ENCODE results near the gene ZBTB24. TPM values are rescaled to one million over a fixed set of nuclear protein-coding genes. Genes with fewer than 3 reads are reported as not detected.

The ZBTB24 gene
- total and polyA plus RNA-seq, 10 donors, result 4.5 to 15.0 (median 11.9) TPM

DNA sequence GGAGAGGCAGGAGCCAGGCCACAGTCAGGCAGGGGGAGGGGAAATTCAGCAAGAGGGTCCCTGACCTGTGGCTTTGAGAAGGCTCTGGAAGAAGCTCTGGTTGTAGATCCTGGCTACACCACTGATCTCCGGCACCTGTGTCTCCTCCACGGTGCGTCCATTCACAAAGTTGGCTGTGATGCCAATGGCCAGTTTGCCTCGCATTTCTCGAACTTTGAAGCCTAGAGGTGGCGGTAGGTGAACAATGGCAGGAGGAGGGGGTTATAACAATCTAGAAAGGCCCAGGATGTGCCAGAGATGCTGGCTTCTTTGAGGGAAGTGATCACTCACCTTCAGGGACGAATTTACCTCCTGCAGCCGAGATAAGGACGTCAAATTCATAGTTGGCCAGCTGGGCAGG lies 30.8 kb downstream of the ZBTB24 start:
- Histone ChIP-seq H3K27ac (peak overlapping the region in 2 of 8 donors; percentile 95 to 100), H3K36me3 (peaks cover 0 to 68% (median 7%) of the 10 kb centered on the region in 6 donors), H3K4me3 (no peak overlapping the region), H3K4me1 (peaks cover 23 to 95% (median 64%) of the 10 kb centered on the region in 6 donors), H3K27me3 (replicated peaks in 1 of 7) (peaks cover 0 to 3% (median 0%) of the 10 kb centered on the region in 7 donors), H3K9me3 (no peaks in the 10 kb centered on the region)
- TF ChIP-seq POLR2AphosphoS5 (IDR thresholded peaks at IDR 0.05) (no peak), POLR2A (IDR thresholded peaks at IDR 0.05) (no peak), CTCF (IDR thresholded peaks at IDR 0.05 in 8 of 11, conservative IDR thresholded peaks at IDR 0.05 in 3 of 11) (no peak)
- intact Hi-C loops (cut with DNase I; ENCODE audit: low total_unique reads), result no loop called here
- 85 to 89% (median 88%) methylated on average over 9 of the region's 9 CpGs for WGBS, 5 donors
- no peak for DNase-seq

- Histone ChIP-seq H3K4me1 (peaks cover 23 to 87% (median 56%) of the 10 kb centered on the region in 6 donors), H3K27ac (no peak overlapping the region), H3K4me3 (no peak overlapping the region), H3K36me3 (peaks cover 0 to 76% (median 14%) of the 10 kb centered on the region in 6 donors), H3K9me3 (no peaks in the 10 kb centered on the region), H3K27me3 (replicated peaks in 1 of 7) (peaks cover 0 to 3% (median 0%) of the 10 kb centered on the region in 7 donors)
- WGBS, 5 donors, result 92 to 100% (median 96%) methylated on average over 3 to 7 of the region's 7 CpGs
- intact Hi-C loops (cut with DNase I; ENCODE audit: low total_unique reads), result no loop called here
- no peak for DNase-seq
- TF ChIP-seq CTCF (IDR thresholded peaks at IDR 0.05 in 8 of 11, conservative IDR thresholded peaks at IDR 0.05 in 3 of 11) (no peak), POLR2A (IDR thresholded peaks at IDR 0.05) (no peak), POLR2AphosphoS5 (IDR thresholded peaks at IDR 0.05) (peak in 1 of 3 donors; percentile 56)
Observed at GRCh38 chr6:109451376-109451775, 31.6 kb downstream of the ZBTB24 start.

DNA sequence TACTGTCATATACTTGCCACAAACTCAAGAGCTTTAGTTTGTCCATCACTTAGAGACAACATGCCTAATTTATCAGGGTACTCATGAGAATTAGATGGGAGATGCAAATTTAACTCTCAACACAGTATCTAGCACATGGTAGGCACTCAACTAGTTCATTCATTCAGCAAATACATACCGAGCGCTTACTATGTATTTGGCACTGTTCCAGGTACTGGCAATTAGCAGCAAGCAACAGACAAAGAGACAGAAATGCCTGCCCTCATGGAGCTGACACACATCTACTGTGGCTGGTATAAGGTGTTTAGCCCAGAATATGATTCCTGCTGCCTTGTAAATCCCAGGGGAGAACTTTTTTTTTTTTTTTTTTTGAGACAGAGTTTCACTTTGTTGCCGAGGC lies 32.2 kb downstream of the ZBTB24 start:
- intact Hi-C loops (cut with DNase I; ENCODE audit: low total_unique reads), result no loop called here
- no peak for TF ChIP-seq CTCF (IDR thresholded peaks at IDR 0.05 in 8 of 11, conservative IDR thresholded peaks at IDR 0.05 in 3 of 11)
- no peak for TF ChIP-seq POLR2AphosphoS5 (IDR thresholded peaks at IDR 0.05)
- TF ChIP-seq POLR2A (IDR thresholded peaks at IDR 0.05), result no peak

DNA sequence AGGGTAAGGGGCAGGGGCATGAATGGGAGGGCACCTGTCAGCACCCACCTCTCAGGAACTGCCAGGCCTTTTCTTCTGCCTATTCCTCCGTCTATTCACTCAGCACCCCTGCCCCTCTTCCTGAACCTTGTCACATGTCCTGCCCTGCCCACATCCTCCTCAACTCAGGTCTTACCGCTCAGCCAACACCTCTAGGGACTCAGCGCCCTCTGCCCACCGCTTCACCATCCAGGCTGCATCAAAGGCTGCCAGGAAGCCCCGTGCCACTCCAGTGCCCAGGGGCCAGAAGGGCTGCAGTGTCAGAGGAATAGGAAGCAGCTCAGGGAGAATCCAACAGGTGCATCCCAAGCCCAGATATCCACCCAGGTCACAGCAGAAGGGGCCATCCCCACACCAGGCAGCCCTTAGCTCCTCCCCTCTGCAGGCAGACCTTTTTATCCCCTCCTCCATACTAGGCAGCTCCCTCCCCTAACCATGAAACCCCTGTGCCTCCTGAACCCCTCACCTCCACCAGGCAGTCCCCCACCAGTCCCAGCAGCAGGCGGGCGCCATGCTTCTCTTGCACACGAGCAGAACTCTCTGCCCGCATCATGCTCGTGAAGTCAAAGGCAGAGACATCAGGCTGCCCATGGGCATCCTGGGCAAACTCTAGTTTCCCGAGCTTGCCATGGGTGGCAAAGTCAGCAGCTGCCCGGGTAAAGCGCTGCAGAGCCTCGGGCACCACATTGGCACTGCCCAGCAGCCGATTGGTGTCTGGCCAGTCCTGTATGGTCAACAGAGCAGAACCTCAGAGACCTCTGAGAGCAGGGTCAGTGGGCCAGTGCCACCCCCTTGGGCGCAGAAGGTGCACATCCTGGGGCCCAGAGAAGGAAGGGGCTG lies 33.0 kb downstream of the ZBTB24 start:
- intact Hi-C loops (cut with DNase I; ENCODE audit: low total_unique reads), result loop anchor here (10.0 kb wide), 1 partner anchor 65 kb away; the partner anchor contains the start of gene CD164
- H3K27me3 ChIP-seq (replicated peaks in 1 of 7), result peaks cover 0 to 3% (median 0%) of the 10 kb centered on the region in 7 donors
- WGBS, 5 donors, result 68 to 75% (median 70%) methylated on average over 14 to 16 of the region's 16 CpGs
- TF ChIP-seq POLR2AphosphoS5 (IDR thresholded peaks at IDR 0.05) (peak; percentile 71 to 78 (median 78)), CTCF (IDR thresholded peaks at IDR 0.05 in 8 of 11, conservative IDR thresholded peaks at IDR 0.05 in 3 of 11) (peak in 1 of 11 experiments; percentile 21), POLR2A (IDR thresholded peaks at IDR 0.05) (no peak)
- peak overlapping the region in 1 of 8 donors; percentile 30 for H3K4me3 ChIP-seq
- H3K4me1 ChIP-seq, result peaks cover 23 to 76% (median 51%) of the 10 kb centered on the region in 6 donors
- H3K27ac ChIP-seq, result peak overlapping the region in 7 of 8 donors; percentile 14 to 84 (median 48)
- DNase-seq, result peak; percentile 91
- H3K9me3 ChIP-seq, result no peaks in the 10 kb centered on the region
- H3K36me3 ChIP-seq, result peaks cover 0 to 90% (median 26%) of the 10 kb centered on the region in 6 donors

More for the DNA sequence above, 32.2 kb downstream of the ZBTB24 start:
- DNase-seq, result no peak
- peaks cover 0 to 3% (median 0%) of the 10 kb centered on the region in 7 donors for H3K27me3 ChIP-seq (replicated peaks in 1 of 7)
- H3K4me3 ChIP-seq, result no peak overlapping the region
- peaks cover 0 to 82% (median 19%) of the 10 kb centered on the region in 6 donors for H3K36me3 ChIP-seq
- H3K4me1 ChIP-seq, result peaks cover 23 to 81% (median 51%) of the 10 kb centered on the region in 6 donors
- WGBS, 5 donors, result 76 to 92% (median 84%) methylated on average over 3 of the region's 3 CpGs
- H3K9me3 ChIP-seq, result no peaks in the 10 kb centered on the region
- H3K27ac ChIP-seq, result peak overlapping the region in 3 of 8 donors; percentile 48 to 84 (median 60)

Data from spleen (tissue), 11 donors.